Activated T-cell treated with anti-CD3 and anti-CD28 coated beads, Interleukin-2, amount 50 U/mL, for 72 hours (primary cell): ENCODE measurements around the gene FAM227A. TPM values are rescaled to one million over a fixed set of nuclear protein-coding genes. Genes with fewer than 3 reads are reported as not detected.

Experiments
- ATAC-seq, 2 donors: fragments of 150-1000 bp; cut with Tn5 transposase; replicated peaks in 1 of 2; 2 replicates each; pipeline ENCODE4 v1.10.0; 2021; ENCODE audit warnings: moderate library complexity in 2 of 2, mild to moderate bottlenecking in 1 of 2
- DNase-seq, 2 donors: peaks; one replicate each; pipeline ENCODE4 v3.0.0; 2021 to 2022; ENCODE audit warnings: mixed read lengths in 1 of 2
- H3K27ac Mint-ChIP-seq: one replicate; pipeline ENCODE4 v1.8.0; 2022; ENCODE audit warnings: mild to moderate bottlenecking, moderate library complexity, mixed read lengths
- H3K27me3 Mint-ChIP-seq: one replicate; pipeline ENCODE4 v1.8.0; 2022; ENCODE audit warnings: low read depth, mixed read lengths
- H3K36me3 Mint-ChIP-seq, 2 donors: one replicate each; pipeline ENCODE4 v1.8.0; 2022; ENCODE audit warnings: mixed read lengths in 2 of 2, mild to moderate bottlenecking in 1 of 2; ENCODE audit not compliant: insufficient read depth in 2 of 2
- H3K4me1 Mint-ChIP-seq: one replicate; pipeline ENCODE4 v1.8.0; 2022; ENCODE audit warnings: low read depth, mixed read lengths
- H3K4me3 Mint-ChIP-seq, 2 donors: one replicate each; pipeline ENCODE4 v1.8.0; 2022; ENCODE audit warnings: mild to moderate bottlenecking in 2 of 2, mixed read lengths in 2 of 2, moderate library complexity in 2 of 2
- H3K9me3 Mint-ChIP-seq, 2 donors: one replicate each; pipeline ENCODE4 v1.8.0; 2022; ENCODE audit warnings: mixed read lengths in 2 of 2
- total RNA-seq, 2 donors: library from RNA; stranded (reverse); gene quantifications; one replicate each; pipeline ENCODE4 v1.2.3, GENCODE V29; 2022

Gene FAM227A
- total RNA-seq, 2 donors from 2014 or later = 0.28 to 0.34 TPM

DNA sequence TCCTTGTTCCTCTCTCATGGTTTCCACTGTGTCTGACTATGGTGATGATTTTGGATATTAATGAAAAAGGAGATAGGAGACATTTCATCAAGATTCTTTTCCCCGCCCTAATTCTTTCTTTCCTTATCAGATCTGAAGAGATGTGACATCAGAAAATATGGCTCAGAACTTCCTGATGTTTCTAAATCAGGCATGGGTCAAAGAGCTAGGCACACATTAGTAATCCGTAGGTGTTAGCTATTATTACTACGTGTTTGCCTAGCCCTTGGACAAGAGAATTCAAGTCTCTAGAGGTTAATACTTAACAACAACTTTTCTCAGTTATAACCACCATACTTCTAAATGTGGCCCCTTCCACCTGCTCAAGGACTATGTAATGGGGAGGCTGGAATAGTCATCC, 38.7 kb upstream of the FAM227A start:
- peak overlapping the region; percentile 52 for H3K27ac Mint-ChIP-seq
- ATAC-seq (no peak), DNase-seq (no peak)
- no peaks in the 10 kb centered on the region for H3K27me3 Mint-ChIP-seq
- H3K4me3 Mint-ChIP-seq = peak overlapping the region in 1 of 2 donors; percentile 39
- peaks cover 14 to 50% of the 10 kb centered on the region in 2 donors for H3K36me3 Mint-ChIP-seq
- no peaks in the 10 kb centered on the region for H3K9me3 Mint-ChIP-seq
- peaks cover 63% of the 10 kb centered on the region for H3K4me1 Mint-ChIP-seq

DNA sequence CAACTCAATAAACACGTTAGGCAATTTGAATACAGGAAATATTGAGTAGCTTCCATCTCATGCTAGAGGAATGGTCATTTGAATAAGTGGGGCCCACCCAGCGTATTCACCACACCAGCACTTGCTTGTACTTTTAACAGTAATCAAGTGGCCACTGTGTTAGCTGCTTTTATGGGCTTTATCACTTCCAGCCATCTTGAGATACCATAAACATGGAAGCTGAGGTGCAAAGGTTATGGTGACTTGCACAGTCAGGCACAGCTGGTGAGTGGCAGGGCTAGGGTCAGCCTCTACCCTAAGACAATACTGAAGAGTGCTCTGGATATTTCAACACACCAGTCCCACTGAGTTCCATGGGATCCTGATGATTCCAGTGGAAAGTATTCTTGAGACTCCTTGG, 37.9 kb upstream of the FAM227A start:
- H3K27me3 Mint-ChIP-seq = no peaks in the 10 kb centered on the region
- ATAC-seq (no peak), DNase-seq (no peak)
- no peaks in the 10 kb centered on the region for H3K9me3 Mint-ChIP-seq
- H3K4me1 Mint-ChIP-seq = peaks cover 57% of the 10 kb centered on the region
- H3K4me3 Mint-ChIP-seq = peak overlapping the region in 1 of 2 donors; percentile 7
- H3K36me3 Mint-ChIP-seq = peaks cover 12 to 47% of the 10 kb centered on the region in 2 donors
- H3K27ac Mint-ChIP-seq = peak overlapping the region; percentile 84

- Mint-ChIP-seq H3K27me3 (no peaks in the 10 kb centered on the region), H3K4me1 (peaks cover 18% of the 10 kb centered on the region), H3K27ac (peak overlapping the region; percentile 3), H3K4me3 (no peak overlapping the region), H3K36me3 (peaks cover 15 to 29% of the 10 kb centered on the region in 2 donors), H3K9me3 (no peaks in the 10 kb centered on the region)
- no peak for DNase-seq
- no peak for ATAC-seq
Measured at GRCh38 chr22:38689651-38690050, 33.5 kb upstream of the FAM227A start.

DNA sequence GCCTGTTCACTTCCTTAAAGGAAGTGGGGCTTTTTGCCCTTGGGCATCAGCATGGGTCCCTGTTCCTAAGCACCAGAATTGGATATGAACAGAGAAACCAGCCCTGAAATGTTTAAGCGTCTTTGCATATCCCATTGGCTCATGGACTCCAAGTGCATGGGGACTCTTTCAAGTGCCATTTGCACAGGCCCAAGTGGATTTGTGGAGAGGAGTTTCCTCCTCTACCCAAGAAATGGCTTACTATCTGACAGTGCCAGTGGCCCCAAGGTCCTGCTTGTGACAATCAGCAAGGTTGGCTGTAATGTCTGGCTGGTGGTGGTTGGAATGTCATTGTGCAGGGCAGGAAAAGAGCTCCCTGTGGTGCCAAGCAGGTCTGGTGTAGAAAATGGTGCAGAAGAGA, 29.6 kb upstream of the FAM227A start:
- peaks cover 24% of the 10 kb centered on the region for H3K4me1 Mint-ChIP-seq
- H3K27ac Mint-ChIP-seq = no peak overlapping the region
- DNase-seq = no peak
- H3K27me3 Mint-ChIP-seq = no peaks in the 10 kb centered on the region
- ATAC-seq = no peak
- no peak overlapping the region for H3K4me3 Mint-ChIP-seq
- no peaks in the 10 kb centered on the region for H3K9me3 Mint-ChIP-seq
- peaks cover 14 to 17% of the 10 kb centered on the region in 2 donors for H3K36me3 Mint-ChIP-seq

GRCh38 chr22:38684895-38685294, 28.7 kb upstream of the FAM227A start:
- DNase-seq = no peak
- H3K4me1 Mint-ChIP-seq = peaks cover 30% of the 10 kb centered on the region
- ATAC-seq = no peak
- no peaks in the 10 kb centered on the region for H3K27me3 Mint-ChIP-seq
- no peaks in the 10 kb centered on the region for H3K9me3 Mint-ChIP-seq
- peaks cover 14 to 17% of the 10 kb centered on the region in 2 donors for H3K36me3 Mint-ChIP-seq
- H3K4me3 Mint-ChIP-seq = no peak overlapping the region
- no peak overlapping the region for H3K27ac Mint-ChIP-seq

DNA sequence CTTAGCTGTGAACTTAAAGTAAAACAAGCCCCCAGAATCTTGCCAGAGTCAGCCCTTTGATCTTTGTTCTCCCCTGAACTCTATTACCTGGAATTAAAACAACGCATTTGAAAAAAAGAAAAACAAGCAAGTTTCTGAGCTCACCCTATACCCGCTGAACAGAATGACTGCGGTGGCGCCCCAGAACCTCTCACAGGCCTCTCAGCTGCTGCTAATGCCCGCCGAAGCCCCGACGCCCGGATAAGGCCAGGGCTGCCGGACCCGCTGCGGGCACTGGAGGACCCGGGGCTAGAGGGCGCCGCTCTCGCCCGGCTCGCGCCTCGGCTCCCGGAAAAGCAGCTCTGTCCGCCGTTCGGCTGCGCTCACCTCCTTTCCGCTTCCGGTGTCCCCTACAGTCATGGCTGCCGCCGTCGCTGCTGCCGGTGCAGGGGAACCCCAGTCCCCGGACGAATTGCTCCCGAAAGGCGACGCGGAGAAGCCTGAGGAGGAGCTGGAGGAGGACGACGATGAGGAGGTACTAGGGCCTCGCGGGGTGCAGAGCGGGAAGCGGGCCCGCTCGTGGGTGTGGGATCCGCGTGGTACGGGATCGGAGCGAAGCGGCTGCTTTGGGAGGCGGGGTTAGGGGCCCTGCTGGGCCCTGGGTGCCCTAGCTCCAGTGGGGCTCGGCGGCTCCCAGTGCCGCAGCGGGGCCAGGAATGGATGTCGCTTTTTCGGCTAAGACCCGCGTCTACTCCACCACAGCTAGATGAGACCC, 25.6 kb upstream of the FAM227A start, which contains the start of gene TOMM22:
TSS of gene TOMM22 (plus strand) at position 376 of the 754 bp plus-strand sequence. CDS start at position 398, 22 bp downstream.
- Mint-ChIP-seq H3K4me3 (peak within 1 kb of the TSS; percentile 89 to 94), H3K36me3 (peaks cover 12% of the 10 kb centered on the region in 2 donors)

GRCh38 chr22:38675833-38676232, 19.6 kb upstream of the FAM227A start:
- Mint-ChIP-seq H3K36me3 (peaks cover 2 to 7% of the 10 kb centered on the region in 2 donors), H3K9me3 (peaks cover 0 to 2% of the 10 kb centered on the region in 2 donors), H3K27me3 (no peaks in the 10 kb centered on the region), H3K4me1 (peaks cover 6% of the 10 kb centered on the region), H3K27ac (no peak overlapping the region), H3K4me3 (no peak overlapping the region)
- DNase-seq = no peak
- ATAC-seq = no peak

More for the DNA sequence above, 25.6 kb upstream of the FAM227A start, which contains the start of gene TOMM22:
- no peaks in the 10 kb centered on the region for H3K9me3 Mint-ChIP-seq
- H3K27me3 Mint-ChIP-seq = no peaks in the 10 kb centered on the region
- DNase-seq (peak; percentile 90 to 92), ATAC-seq (peak; percentile 99)
- H3K4me1 Mint-ChIP-seq = peaks cover 30% of the 10 kb centered on the region
- H3K27ac Mint-ChIP-seq = peak within 1 kb of the TSS; percentile 93

DNA sequence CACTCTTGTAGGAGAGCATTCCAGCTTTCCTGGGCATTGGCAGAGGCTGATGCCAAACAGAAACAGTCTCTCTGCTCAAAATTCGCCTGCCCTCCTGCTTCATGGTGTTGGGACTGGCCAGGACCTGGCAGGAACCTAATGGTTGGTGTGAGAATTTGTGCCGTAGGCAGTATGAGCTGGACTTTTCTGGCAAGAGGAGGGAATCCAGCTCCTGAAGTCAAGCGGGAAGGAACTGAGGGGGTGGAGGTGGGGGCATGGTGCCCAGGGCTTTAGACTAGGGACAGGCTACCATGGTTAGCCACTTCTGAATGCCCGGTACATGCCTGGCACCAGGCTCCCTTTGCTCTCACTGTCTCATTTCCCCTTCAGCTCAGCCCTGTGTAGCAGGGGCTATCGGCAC, 18.7 kb upstream of the FAM227A start:
- H3K9me3 Mint-ChIP-seq = peaks cover 0 to 2% of the 10 kb centered on the region in 2 donors
- no peak overlapping the region for H3K4me3 Mint-ChIP-seq
- H3K36me3 Mint-ChIP-seq = peaks cover 2 to 10% of the 10 kb centered on the region in 2 donors

DNA sequence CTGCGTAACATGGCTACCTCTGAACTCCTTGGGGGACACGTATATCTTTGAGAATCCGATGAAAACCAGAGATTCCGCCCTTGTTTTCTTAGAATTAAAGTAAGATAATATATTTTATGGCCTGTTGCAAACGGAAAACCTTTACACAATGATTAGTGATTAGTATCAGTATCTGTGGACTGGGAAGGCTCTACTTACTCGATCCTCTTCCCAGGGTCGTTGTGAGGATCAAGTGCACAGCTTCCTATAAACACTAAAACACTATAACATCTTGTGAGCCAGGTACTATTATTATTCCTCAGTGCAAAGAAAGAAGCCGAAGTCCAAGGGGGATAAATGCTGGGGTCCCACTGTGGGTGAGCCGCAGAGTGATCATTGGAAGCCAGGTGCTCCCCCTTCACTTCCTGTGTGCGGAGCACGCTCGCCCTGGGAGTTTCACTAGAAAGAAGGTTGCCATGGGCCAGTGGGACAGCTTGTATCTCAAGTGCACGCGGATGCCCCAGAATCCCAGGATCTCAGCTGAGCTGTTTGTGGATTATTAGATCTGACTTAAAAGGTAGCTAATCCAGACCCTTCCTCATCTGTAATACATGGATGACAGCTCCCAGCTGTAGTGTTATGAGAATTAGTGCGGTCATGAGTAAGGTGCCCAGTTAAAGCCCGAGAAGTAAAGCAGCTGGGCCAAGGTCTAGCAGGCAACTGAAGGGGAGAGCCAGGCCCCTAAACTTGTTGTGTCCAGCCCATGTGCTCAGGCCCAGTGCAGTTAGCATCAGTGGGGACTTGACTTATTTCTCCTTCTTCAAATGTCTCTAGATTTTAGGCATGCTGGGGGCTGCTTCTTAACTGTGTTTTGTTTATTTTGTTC, 1.1 kb upstream of the FAM227A start:
- ATAC-seq (peak in 1 of 2 donors; percentile 42), DNase-seq (peak; percentile 51 to 54)
- Mint-ChIP-seq H3K36me3 (no peaks in the 10 kb centered on the region), H3K9me3 (no peaks in the 10 kb centered on the region), H3K4me1 (peaks cover 17% of the 10 kb centered on the region), H3K4me3 (peak overlapping the region; percentile 85 to 88), H3K27ac (peak overlapping the region; percentile 9), H3K27me3 (no peaks in the 10 kb centered on the region)

More for the DNA sequence above, 18.7 kb upstream of the FAM227A start:
- ATAC-seq = no peak
- Mint-ChIP-seq H3K27ac (no peak overlapping the region), H3K27me3 (no peaks in the 10 kb centered on the region), H3K4me1 (no peaks in the 10 kb centered on the region)
- DNase-seq = no peak

DNA sequence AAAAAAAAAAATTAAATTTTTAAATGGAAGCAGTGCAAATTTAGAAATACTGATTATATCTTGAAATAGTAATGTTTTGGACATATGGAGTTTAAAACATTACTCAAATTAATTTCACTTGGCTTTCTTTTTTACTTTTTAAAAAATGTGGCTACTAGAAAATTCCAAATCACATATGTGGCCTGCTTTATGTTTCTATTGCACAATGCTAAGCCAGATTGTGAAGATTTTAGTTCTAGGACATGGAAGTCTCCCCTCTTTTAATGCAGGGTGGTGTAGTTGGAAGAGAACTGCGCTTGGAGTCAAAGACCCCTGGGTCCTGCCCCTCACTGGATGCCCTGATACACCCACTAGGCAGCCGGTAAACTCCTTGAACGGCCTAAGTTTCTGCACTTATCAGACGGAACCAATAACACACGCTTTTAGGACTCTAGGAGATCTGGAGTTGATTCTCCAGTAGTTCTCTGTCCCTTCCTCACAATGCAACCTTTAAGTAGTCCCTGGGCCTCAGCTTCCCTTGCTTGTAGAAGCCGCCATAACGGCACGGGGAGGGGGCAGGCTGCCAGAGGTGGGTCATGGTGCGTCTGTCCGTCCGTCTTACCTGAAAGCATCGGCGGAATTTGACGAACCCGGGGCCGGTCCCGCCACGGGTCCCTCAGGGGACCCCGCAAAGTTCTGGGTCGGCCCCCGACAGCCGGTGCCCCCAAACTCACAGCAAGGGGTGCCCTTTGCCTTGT, 505 bp downstream of the FAM227A start:
- Mint-ChIP-seq H3K36me3 (no peaks in the 10 kb centered on the region), H3K27ac (peak overlapping the region; percentile 24), H3K4me3 (peak overlapping the region; percentile 85 to 88), H3K4me1 (peaks cover 17% of the 10 kb centered on the region), H3K9me3 (no peaks in the 10 kb centered on the region), H3K27me3 (no peaks in the 10 kb centered on the region)
- DNase-seq (no peak), ATAC-seq (no peak)

- no peak overlapping the region for H3K27ac Mint-ChIP-seq
- no peak for ATAC-seq
- H3K9me3 Mint-ChIP-seq = no peaks in the 10 kb centered on the region
- H3K36me3 Mint-ChIP-seq = no peaks in the 10 kb centered on the region
- no peak overlapping the region for H3K4me3 Mint-ChIP-seq
- H3K27me3 Mint-ChIP-seq = no peaks in the 10 kb centered on the region
- peaks cover 16% of the 10 kb centered on the region for H3K4me1 Mint-ChIP-seq
- DNase-seq = no peak
Measured at GRCh38 chr22:38653741-38654140, 2.5 kb downstream of the FAM227A start.

DNA sequence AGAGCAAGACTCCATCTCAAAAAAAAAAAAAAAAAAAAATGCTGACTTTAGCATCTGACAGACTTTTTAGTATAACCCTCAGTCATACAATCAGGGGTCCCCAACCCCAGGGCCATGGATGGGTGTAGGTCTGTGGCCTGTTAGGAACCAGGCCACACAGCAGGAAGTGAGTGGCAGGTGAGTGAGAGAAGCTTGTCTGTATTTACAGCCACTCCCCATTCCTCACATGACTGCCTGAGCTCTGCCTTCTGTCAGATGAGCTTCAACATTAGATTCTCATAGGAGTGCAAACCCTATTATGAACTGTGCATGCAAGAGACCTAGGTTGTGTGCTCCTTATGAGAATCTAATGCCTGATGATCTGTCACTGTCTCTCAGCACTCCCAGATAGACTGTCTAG, 3.3 kb downstream of the FAM227A start:
- Mint-ChIP-seq H3K9me3 (no peaks in the 10 kb centered on the region), H3K4me1 (peaks cover 7% of the 10 kb centered on the region), H3K27me3 (no peaks in the 10 kb centered on the region), H3K27ac (no peak overlapping the region), H3K4me3 (no peak overlapping the region), H3K36me3 (no peaks in the 10 kb centered on the region)
- DNase-seq (no peak), ATAC-seq (no peak)
